ENCODE results near the gene IST1.

- TF ChIP-seq, protein P1, sequence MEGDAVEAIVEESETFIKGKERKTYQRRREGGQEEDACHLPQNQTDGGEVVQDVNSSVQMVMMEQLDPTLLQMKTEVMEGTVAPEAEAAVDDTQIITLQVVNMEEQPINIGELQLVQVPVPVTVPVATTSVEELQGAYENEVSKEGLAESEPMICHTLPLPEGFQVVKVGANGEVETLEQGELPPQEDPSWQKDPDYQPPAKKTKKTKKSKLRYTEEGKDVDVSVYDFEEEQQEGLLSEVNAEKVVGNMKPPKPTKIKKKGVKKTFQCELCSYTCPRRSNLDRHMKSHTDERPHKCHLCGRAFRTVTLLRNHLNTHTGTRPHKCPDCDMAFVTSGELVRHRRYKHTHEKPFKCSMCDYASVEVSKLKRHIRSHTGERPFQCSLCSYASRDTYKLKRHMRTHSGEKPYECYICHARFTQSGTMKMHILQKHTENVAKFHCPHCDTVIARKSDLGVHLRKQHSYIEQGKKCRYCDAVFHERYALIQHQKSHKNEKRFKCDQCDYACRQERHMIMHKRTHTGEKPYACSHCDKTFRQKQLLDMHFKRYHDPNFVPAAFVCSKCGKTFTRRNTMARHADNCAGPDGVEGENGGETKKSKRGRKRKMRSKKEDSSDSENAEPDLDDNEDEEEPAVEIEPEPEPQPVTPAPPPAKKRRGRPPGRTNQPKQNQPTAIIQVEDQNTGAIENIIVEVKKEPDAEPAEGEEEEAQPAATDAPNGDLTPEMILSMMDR (IDR thresholded peaks at IDR 0.05 in 8 of 11, conservative IDR thresholded peaks at IDR 0.05 in 3 of 11) = no peak
- TF ChIP-seq POLR2A (IDR thresholded peaks at IDR 0.05) (no peak), POLR2AphosphoS5 (IDR thresholded peaks at IDR 0.05) (no peak)
Measured at GRCh38 chr16:71969353-71969752, 74.0 kb downstream of the IST1 start.
